ENCODE data around the gene RAVER1.

DNA sequence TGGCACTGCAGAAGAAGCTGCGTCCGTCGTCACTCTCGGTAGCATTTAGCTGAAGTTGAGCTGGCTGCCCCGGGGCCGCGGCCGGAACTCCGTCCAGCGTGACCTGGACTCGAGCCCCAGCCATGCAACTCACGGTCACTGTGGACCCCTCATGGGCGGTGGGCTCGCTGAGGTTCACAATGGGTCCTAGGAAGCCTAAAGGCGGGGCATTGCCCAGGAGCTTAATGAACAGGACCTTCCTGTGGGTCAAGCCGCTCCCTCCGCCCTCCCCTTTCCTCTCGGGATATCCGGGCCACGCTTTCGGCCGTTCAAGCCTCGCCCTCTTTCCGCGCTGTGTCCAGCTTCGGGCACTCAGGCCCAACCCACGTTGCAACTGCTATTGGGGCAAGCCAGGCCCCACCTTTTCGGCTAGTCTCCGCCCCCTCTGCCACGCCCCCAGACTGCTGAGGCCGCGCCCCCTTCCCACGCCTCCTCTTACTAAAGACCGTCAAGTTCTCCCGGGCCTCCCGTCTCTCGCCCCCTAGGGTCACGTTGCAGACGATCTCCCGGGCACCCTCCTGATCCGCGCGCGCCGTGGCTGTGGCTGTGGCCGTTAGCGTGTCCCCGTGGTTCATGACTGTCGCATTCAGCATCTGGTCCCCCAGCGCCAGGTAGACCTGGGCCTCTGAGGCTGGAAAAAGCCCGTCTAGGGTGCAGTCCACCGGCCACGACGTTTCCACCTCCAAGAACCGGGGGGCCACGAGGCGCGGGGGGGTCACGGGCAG lies 1.4 kb upstream of the RAVER1 start:
- TF ChIP-seq ZNF70 (CRISPR knock-in tag; IDR thresholded peaks at IDR 0.05) (no peak), PPARA (CRISPR knock-in tag; IDR thresholded peaks at IDR 0.05; ENCODE audit: borderline replicate concordance) (no peak), ZFP3 (CRISPR knock-in tag; IDR thresholded peaks at IDR 0.05) (no peak), ZFP30 (CRISPR knock-in tag; IDR thresholded peaks at IDR 0.05) (no peak), ZNF565 (CRISPR knock-in tag; conservative IDR thresholded peaks at IDR 0.05; ENCODE audit: low read depth) (no peak), OSR1 (CRISPR knock-in tag; IDR thresholded peaks at IDR 0.05) (no peak)
- TF ChIP-seq, protein P1, sequence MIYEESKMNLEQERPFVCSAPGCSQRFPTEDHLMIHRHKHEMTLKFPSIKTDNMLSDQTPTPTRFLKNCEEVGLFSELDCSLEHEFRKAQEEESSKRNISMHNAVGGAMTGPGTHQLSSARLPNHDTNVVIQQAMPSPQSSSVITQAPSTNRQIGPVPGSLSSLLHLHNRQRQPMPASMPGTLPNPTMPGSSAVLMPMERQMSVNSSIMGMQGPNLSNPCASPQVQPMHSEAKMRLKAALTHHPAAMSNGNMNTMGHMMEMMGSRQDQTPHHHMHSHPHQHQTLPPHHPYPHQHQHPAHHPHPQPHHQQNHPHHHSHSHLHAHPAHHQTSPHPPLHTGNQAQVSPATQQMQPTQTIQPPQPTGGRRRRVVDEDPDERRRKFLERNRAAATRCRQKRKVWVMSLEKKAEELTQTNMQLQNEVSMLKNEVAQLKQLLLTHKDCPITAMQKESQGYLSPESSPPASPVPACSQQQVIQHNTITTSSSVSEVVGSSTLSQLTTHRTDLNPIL (CRISPR knock-in tag; IDR thresholded peaks at IDR 0.05; ENCODE audit: low read depth): no peak
- TF ChIP-seq, protein P2, sequence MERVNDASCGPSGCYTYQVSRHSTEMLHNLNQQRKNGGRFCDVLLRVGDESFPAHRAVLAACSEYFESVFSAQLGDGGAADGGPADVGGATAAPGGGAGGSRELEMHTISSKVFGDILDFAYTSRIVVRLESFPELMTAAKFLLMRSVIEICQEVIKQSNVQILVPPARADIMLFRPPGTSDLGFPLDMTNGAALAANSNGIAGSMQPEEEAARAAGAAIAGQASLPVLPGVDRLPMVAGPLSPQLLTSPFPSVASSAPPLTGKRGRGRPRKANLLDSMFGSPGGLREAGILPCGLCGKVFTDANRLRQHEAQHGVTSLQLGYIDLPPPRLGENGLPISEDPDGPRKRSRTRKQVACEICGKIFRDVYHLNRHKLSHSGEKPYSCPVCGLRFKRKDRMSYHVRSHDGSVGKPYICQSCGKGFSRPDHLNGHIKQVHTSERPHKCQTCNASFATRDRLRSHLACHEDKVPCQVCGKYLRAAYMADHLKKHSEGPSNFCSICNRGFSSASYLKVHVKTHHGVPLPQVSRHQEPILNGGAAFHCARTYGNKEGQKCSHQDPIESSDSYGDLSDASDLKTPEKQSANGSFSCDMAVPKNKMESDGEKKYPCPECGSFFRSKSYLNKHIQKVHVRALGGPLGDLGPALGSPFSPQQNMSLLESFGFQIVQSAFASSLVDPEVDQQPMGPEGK (CRISPR knock-in tag; IDR thresholded peaks at IDR 0.05; ENCODE audit: borderline replicate concordance): no peak
